ENCODE results near the gene RASSF8.

GRCh38 chr12:25935355-25936144 is 22.9 kb upstream of the RASSF8 start:
- TF ChIP-seq CTCF (conservative IDR thresholded peaks at IDR 0.05) (no peak), ZFX (IDR thresholded peaks at IDR 0.05) (no peak)
